HG03280 (cell line): ENCODE results near the gene DEPDC1.
"Not testable (repeated sequence)": the region's sequence is repeated elsewhere in the genome, so short reads cannot be mapped to it uniquely, and the experiment has no call there.

Source experiments
- ATAC-seq: cut with Tn5 transposase; IDR thresholded peaks from one replicate; pipeline ENCODE4 v1.9.1; 2021; ENCODE audit warnings: mild to moderate bottlenecking, moderate library complexity; ENCODE audit not compliant: unreplicated experiment

Gene DEPDC1

GRCh38 chr1:68496680-68497357 lies at the start of gene DEPDC1:
TSS of gene DEPDC1 (minus strand) at chr1:68497082. CDS start at chr1:68496999, 83 bp downstream.
- ATAC-seq, result peak; percentile 96

GRCh38 chr1:68544651-68545050 lies 47.8 kb upstream of the DEPDC1 start:
- no peak for ATAC-seq

- ATAC-seq, result no peak
These were observed 45.7 kb upstream of the DEPDC1 start for GRCh38 chr1:68542586-68542985.

- ATAC-seq, result no peak
These were observed 42.1 kb upstream of the DEPDC1 start for GRCh38 chr1:68538941-68539340.

- no peak for ATAC-seq
These were observed 31.4 kb upstream of the DEPDC1 start for GRCh38 chr1:68528243-68528642.

- ATAC-seq, result no peak
These were observed 28.9 kb upstream of the DEPDC1 start for GRCh38 chr1:68525781-68526180.

GRCh38 chr1:68521286-68521685 lies 24.4 kb upstream of the DEPDC1 start:
- no peak for ATAC-seq

GRCh38 chr1:68516066-68516465 lies 19.2 kb upstream of the DEPDC1 start:
- no peak for ATAC-seq

- no peak for ATAC-seq
These were observed 14.4 kb upstream of the DEPDC1 start for GRCh38 chr1:68511254-68511653.

GRCh38 chr1:68506386-68506785 lies 9.5 kb upstream of the DEPDC1 start:
- ATAC-seq, result no peak

GRCh38 chr1:68503085-68503484 lies 6.2 kb upstream of the DEPDC1 start:
- no peak for ATAC-seq

GRCh38 chr1:68497358-68497698 lies 446 bp upstream of the DEPDC1 start:
- peak; percentile 14 for ATAC-seq

GRCh38 chr1:68495968-68496679 lies 758 bp downstream of the DEPDC1 start:
- peak; percentile 23 for ATAC-seq

- ATAC-seq, result no peak
These were observed 1.4 kb downstream of the DEPDC1 start for GRCh38 chr1:68495532-68495931.

- ATAC-seq, result no peak
These were observed 3.7 kb downstream of the DEPDC1 start for GRCh38 chr1:68493193-68493592.

- not testable (repeated sequence) for ATAC-seq
These were observed 4.6 kb downstream of the DEPDC1 start for GRCh38 chr1:68492255-68492654.

GRCh38 chr1:68490046-68490651 lies 6.7 kb downstream of the DEPDC1 start:
- ATAC-seq, result no peak

GRCh38 chr1:68485431-68486022 lies 11.4 kb downstream of the DEPDC1 start:
- no peak for ATAC-seq

GRCh38 chr1:68484618-68485017 lies 12.3 kb downstream of the DEPDC1 start:
- ATAC-seq, result no peak

- no peak for ATAC-seq
These were observed 15.8 kb downstream of the DEPDC1 start for GRCh38 chr1:68481041-68481440.

GRCh38 chr1:68479501-68479900 lies 17.4 kb downstream of the DEPDC1 start:
- no peak for ATAC-seq

- ATAC-seq, result no peak
These were observed 18.2 kb downstream of the DEPDC1 start for GRCh38 chr1:68478662-68479061.
